Activated naive CD4-positive, alpha-beta T cell treated with Interleukin-2 at 50 U/mL for 16 hours (primary cell): ENCODE results near the gene E2F2.

ENCODE experiments used
- DNase-seq: peaks from one replicate; pipeline ENCODE4 v3.0.0-alpha.2; 2020

E2F2 gene

GRCh38 chr1:23481026-23481597 lies 49.9 kb downstream of the E2F2 start:
- no peak for DNase-seq

- DNase-seq: no peak
Observed at GRCh38 chr1:23480187-23481025, 50.6 kb downstream of the E2F2 start.

GRCh38 chr1:23479666-23479941 lies 51.4 kb downstream of the E2F2 start:
- no peak for DNase-seq

- DNase-seq: no peak
Observed at GRCh38 chr1:23478896-23479665, 52.0 kb downstream of the E2F2 start.

- DNase-seq: no peak
Observed at GRCh38 chr1:23477359-23478144, 53.5 kb downstream of the E2F2 start.

GRCh38 chr1:23475641-23476040 lies 55.4 kb downstream of the E2F2 start:
- DNase-seq: no peak

- no peak for DNase-seq
Observed at GRCh38 chr1:23475134-23475628, 55.9 kb downstream of the E2F2 start.

- DNase-seq: no peak
Observed at GRCh38 chr1:23473037-23473800, 57.8 kb downstream of the E2F2 start.

GRCh38 chr1:23472351-23473036 lies 58.5 kb downstream of the E2F2 start:
- DNase-seq: no peak

GRCh38 chr1:23471473-23472075 lies 59.5 kb downstream of the E2F2 start:
- DNase-seq: no peak

GRCh38 chr1:23470282-23471070 lies 60.6 kb downstream of the E2F2 start:
- DNase-seq: no peak

- no peak for DNase-seq
Observed at GRCh38 chr1:23469372-23469982, 61.6 kb downstream of the E2F2 start.

- no peak for DNase-seq
Observed at GRCh38 chr1:23466423-23466989, 64.5 kb downstream of the E2F2 start.

- DNase-seq: no peak
Observed at GRCh38 chr1:23463286-23463685, 67.7 kb downstream of the E2F2 start.

GRCh38 chr1:23462766-23463165 lies 68.3 kb downstream of the E2F2 start:
- no peak for DNase-seq

GRCh38 chr1:23461050-23461449 lies 70.0 kb downstream of the E2F2 start:
- DNase-seq: no peak

- no peak for DNase-seq
Observed at GRCh38 chr1:23460519-23460918, 70.5 kb downstream of the E2F2 start.

- DNase-seq: no peak
Observed at GRCh38 chr1:23459338-23459757, 71.7 kb downstream of the E2F2 start.
